Glomerular visceral epithelial cell (primary cell): ENCODE results near the gene IFITM2.
"Not testable (repeated sequence)": the region's sequence is repeated elsewhere in the genome, so short reads cannot be mapped to it uniquely, and the experiment has no call there.

Experiments
- DNase-seq: peaks from one replicate; pipeline ENCODE4 v3.0.0-alpha.2; 2016; ENCODE audit errors: extremely low spot score

The IFITM2 gene

DNA sequence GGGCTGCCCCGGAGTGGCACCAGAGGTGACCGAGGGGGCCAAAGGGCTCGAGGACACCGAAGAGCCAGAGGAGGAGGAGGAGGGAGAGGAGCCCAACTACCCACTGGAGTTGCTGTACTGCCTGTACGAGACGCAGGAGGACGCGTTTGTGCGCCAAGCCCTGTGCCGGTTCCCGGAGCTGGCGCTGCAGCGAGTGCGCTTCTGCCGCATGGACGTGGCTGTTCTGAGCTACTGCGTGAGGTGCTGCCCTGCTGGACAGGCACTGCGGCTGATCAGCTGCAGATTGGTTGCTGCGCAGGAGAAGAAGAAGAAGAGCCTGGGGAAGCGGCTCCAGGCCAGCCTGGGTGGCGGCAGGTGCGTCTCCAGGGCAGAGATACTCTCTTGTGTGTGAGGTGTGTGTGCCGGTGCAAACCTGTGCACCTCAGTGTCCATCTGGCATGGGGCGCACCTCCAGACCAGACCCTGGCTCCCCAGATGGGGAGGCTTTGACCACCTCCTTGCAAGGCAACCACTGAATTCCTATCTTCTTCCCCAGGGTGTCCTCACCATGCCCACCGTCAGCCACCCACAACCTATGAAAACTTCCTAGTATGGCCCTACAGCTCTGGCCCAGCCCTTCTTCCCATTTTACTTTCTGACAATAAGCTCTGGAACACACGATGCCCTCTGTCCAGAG lies 26.0 kb upstream of the IFITM2 start:
- DNase-seq: no peak

DNA sequence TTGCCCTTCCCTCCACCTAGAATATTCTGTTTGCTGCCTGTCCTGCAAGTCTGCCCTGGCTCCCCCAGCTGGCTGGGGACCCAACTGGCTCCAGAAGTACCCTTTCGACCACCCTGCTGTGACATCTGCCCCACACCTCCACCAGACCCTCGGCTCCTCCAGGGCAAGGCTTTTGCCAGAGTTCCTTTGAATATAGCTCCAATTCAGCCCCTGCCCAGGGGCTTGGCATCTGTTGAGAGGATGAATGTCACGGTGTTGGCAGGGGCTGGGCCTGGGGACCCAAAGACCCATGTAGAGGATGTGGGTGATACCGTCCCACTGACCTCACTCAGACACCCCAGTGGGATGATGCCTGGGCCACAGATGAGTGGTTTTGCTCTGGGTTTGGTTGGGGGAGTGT lies 25.4 kb upstream of the IFITM2 start:
- DNase-seq: no peak

DNA sequence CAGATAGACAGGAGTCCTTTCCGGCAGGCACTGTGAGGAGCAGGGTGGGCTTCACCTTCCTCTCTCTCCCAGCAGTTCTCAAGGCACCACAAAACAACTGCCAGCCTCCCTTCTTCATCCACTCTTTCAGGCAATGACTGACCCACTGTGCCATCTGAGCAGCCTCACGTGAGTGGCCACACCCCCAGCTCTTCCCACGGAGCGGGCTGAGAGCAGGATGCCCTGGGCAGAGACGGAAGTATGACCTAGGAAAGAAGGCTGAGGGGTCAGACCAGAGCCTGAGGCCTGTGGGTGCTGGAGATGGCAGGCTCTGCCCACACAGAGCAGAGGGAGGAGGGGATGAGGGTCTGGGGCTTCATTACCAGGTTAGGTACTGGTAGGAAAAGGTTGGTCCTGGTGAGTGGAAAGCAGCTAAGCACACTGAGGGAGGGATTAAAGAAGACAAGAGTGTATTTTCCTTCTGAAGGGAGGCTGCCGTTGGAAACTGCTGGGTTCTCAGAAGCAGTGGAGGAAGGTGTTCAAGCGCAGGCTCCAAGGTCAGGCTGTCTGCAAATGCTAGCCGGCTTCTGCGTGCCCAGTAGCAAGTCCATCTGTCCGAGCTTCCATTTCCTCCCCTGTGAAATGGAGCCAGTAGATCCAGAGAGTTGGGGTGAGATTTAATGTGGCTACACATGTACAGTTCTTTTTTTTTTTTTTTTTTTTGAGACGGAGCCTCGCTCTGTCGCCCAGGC lies 24.8 kb upstream of the IFITM2 start:
- DNase-seq: no peak

- no peak for DNase-seq
Observed at GRCh38 chr11:283405-284104, 24.1 kb upstream of the IFITM2 start.

GRCh38 chr11:284105-285020 lies 23.3 kb upstream of the IFITM2 start:
- no peak for DNase-seq

- no peak for DNase-seq
Observed at GRCh38 chr11:285021-285893, 22.4 kb upstream of the IFITM2 start.

- no peak for DNase-seq
Observed at GRCh38 chr11:285894-286220, 21.8 kb upstream of the IFITM2 start.

DNA sequence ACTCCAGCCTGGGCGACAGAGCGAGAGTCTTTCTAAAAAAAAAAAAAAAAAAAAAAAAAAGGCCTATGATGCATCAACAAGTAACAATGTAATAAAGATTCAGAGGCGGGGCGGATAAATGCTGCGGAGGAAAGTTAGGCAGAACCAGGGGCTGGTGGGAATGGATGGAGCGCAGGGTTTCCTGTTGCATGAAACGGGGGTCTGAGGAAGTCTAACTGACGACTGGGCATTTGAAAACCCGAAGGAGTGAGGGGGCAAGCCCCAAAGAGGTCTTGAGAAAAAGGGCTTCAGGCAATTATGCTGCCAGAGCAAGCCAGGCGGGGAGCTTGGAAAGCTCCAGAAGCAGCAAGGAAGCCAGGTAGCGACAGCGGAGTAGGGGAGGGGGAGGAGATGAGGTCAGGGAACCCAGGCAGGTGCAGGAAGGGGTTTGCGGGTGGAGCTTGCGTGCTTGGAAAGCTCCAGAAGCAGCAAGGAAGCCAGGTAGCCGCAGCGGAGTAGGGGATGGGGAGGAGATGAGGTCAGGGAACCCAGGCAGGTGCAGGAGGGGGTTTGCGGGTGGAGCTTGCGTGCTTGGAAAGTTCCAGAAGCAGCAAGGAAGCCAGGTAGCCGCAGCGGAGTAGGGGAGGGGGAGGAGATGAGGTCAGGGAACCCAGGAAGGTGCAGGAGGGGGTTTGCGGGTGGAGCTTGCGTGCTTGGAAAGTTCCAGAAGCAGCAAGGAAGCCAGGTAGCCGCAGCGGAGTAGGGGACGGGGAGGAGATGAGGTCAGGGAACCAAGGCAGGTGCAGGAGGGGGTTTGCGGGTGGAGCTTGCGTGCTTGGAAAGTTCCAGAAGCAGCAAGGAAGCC lies 20.4 kb upstream of the IFITM2 start:
- not testable (repeated sequence) for DNase-seq

GRCh38 chr11:287821-288477 lies 19.7 kb upstream of the IFITM2 start:
- no peak for DNase-seq

DNA sequence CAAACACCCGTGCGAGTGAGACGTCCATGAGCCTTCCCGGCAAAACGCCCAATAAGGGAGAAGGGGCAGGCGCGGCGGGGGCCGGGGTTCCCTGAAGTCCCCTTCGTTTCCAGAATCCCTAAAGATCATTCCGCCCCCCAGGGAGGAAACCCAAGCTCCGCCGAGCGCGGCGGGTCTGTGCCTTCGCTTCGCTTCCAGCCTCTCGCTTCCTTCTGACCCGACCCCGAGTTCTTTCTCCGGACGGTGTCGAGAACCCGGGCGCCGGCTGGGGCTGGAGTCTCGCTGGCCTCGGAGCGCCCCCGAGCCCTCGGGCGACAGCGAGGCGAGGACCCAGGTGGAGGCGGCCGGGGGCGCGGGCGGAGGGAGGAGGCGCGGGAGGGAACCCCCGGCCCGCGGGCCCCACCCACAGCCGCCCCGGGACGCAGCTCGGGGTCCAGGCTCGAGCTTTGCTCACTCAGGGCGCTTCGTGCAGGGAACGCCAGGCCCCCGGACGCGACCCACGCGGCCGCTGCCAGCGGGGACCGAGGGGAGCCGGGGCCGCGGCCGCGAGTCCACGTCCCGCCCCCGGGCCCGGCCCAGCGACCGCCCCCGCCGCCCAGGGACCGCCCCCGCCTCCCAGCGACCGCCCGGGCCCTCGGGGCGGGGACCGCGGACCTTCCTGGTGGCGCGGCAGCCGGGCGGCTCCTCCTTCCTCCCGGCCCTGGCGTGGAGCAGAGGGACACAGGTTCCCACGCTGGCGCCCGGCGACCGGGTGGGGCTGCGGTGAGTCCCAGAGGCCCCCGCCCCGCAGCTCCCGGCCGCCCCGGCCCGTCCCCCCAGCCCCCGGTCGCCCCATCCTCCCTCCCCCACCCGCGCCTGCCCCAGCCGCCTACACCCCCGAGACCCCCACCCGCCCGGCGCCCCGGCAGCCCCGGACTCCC lies 18.9 kb upstream of the IFITM2 start, which contains the start of gene PGGHG:
Gene PGGHG (plus strand): TSS at position 649 of the 920 bp plus-strand sequence. CDS start 691 bp downstream, outside the sequence.
- DNase-seq: peak; percentile 58

GRCh38 chr11:289398-289711 lies 18.3 kb upstream of the IFITM2 start:
- DNase-seq: no peak

- DNase-seq: no peak
Observed at GRCh38 chr11:289712-290620, 17.6 kb upstream of the IFITM2 start.

DNA sequence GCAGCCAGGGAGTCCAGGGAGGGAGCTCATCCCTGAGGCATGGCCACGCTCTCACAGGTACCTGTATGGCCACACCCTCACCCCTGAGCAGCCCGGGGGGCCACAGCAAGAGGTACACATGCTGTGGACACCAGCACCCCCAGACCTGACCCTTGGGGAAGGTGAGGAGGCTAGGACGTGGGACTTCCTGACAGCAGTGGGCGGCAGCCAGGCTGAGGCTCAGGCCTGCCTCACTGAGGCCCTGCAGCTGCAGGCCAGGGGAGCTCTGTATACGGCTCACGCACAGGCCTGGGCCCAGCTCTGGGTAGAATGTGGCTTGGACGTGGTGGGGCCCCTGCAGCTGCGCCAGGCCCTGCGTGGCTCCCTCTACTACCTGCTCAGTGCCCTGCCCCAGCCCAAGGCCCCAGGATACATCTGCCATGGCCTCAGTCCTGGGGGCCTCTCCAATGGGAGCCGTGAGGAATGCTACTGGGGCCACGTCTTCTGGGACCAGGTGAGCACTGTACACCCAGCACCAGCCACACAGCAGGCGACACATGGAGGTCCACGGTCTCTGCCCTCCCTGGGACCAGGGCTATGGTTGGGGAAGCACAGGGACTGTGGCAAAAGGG lies 16.9 kb upstream of the IFITM2 start:
- DNase-seq: no peak

- no peak for DNase-seq
Observed at GRCh38 chr11:291281-292210, 16.1 kb upstream of the IFITM2 start.

- no peak for DNase-seq
Observed at GRCh38 chr11:292211-293121, 15.2 kb upstream of the IFITM2 start.
